Stomach (tissue), 9 donors: ENCODE results near the gene ATRNL1. TPM values are rescaled to one million over a fixed set of nuclear protein-coding genes. Genes with fewer than 3 reads are reported as not detected.

Experiments
- DNase-seq, 2 donors: peaks; one replicate each; pipeline versions ENCODE4 v3.0.0 to v3.0.0-alpha.2; 2013 to 2019
- H3K27ac ChIP-seq, 5 donors: fragments of 200-600 bp in 4 of 5; sonication (generic) in 4 of 5; one replicate each; pipeline ENCODE4 v1.5.1; 2013 to 2019; ENCODE audit warnings: mild to moderate bottlenecking in 1 of 5, moderate library complexity in 1 of 5
- H3K27me3 ChIP-seq, 3 donors: fragments of 200-600 bp; sonication (generic); one replicate each; pipeline ENCODE4 v1.5.1; 2017 to 2019; ENCODE audit warnings: mixed run types in 1 of 3
- H3K36me3 ChIP-seq, 4 donors: fragments of 200-600 bp; sonication (generic); 1 replicate in 3 of 4; 2 replicates in 1 of 4; pipeline ENCODE4 v1.5.1; 2016 to 2019
- H3K4me1 ChIP-seq, 4 donors: fragments of 200-600 bp; sonication (generic); one replicate each; pipeline ENCODE4 v1.5.1; 2016 to 2019
- H3K4me3 ChIP-seq, 4 donors: fragments of 200-600 bp; sonication (generic) in 3 of 4; one replicate each; pipeline ENCODE4 v1.5.1; 2016 to 2019; ENCODE audit warnings: mild to moderate bottlenecking in 1 of 4
- H3K9me3 ChIP-seq, 4 donors: fragments of 200-600 bp; sonication (generic); one replicate each; pipeline ENCODE4 v1.5.1; 2016 to 2019
- EP300 ChIP-seq: sonication (generic); formaldehyde crosslinking; IDR thresholded peaks from one replicate; pipeline ENCODE4 v1.6.1; 2017; ENCODE audit warnings: antibody characterized with exemption
- POLR2A ChIP-seq, 4 donors: fragments of 450-650 bp; IDR thresholded peaks; one replicate each; pipeline ENCODE4 v1.6.1; 2016; ENCODE audit warnings: antibody characterized with exemption in 4 of 4, control low read depth in 2 of 4, mild to moderate bottlenecking in 1 of 4, moderate library complexity in 1 of 4
- POLR2AphosphoS5 ChIP-seq, 3 donors: sonication (generic); formaldehyde crosslinking; IDR thresholded peaks; one replicate each; pipeline ENCODE4 v1.6.1; 2016; ENCODE audit warnings: antibody characterized with exemption in 3 of 3
- WGBS, 5 donors: extraction: QIAGEN DNeasy Blood & Tissue Kit in 3 of 5; methylation state at CpG; one replicate each; pipeline versions ENCODE4 v1.1.5 to v1.1.7; 2013 to 2018; 5-methylcytosine and 5-hydroxymethylcytosine counted together
- intact Hi-C: fragments of 100-400 bp; cut with DNase I; formaldehyde crosslinking; loops from one replicate; pipeline ENCODE4 v1.15.1; 2023; ENCODE audit warnings: low total_unique reads
- polyA plus RNA-seq, 3 donors: library from polyadenylated mRNA; stranded (reverse); fragments of 200-250 nt; gene quantifications; one replicate each; pipeline ENCODE4 v1.2.3, GENCODE V29; 2013
- total RNA-seq, 5 donors: library from RNA; depleted of rRNA; stranded (reverse); fragments of >200 nt; gene quantifications; one replicate each; pipeline versions ENCODE4 v1.1.0 to v1.2.3, GENCODE V29; 2014 to 2016
- TF ChIP-seq, protein P1 (sequence below), 7 experiments: fragments of 450-650 bp in 4 of 7; fragments of 200-600 bp in 3 of 7; sonication (generic) in 3 of 7; IDR thresholded peaks; one replicate each; pipeline ENCODE4 v1.5.1; 2016 to 2019; ENCODE audit warnings: antibody characterized with exemption in 7 of 7, control low read depth in 2 of 7, mild to moderate bottlenecking in 1 of 7
- donor health status: healthy with polysubstance abuse.
- donor health status: Bipolar disorder and iron deficiency.
- donor health status: healthy.

ATRNL1 gene
- total and polyA plus RNA-seq, 8 donors, result 0.12 to 50.7 (median 0.72) TPM; not detected in 1

DNA sequence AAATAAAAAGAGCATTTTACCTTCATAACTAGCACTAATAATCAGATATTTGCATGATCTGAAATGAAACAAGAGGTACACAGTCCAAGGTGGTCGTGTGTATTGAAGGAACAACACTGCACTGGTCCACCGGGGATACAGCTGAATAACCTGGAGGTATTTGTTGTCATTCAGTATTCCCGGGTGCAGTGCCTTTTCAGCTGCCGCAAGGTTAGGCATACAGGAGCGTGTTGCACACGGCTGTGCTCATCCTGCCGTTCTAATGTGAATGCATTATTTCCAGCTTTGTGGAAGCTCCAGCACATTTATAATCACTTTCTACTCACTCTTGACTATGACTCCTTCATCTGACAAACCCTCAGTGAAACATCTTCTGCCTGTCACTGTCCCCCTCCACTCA, 802.0 kb downstream of the ATRNL1 start:
- no peaks in the 10 kb centered on the region for H3K9me3 ChIP-seq
- no peaks in the 10 kb centered on the region for H3K4me1 ChIP-seq
- no peaks in the 10 kb centered on the region for H3K36me3 ChIP-seq
- no peak overlapping the region for H3K27ac ChIP-seq
- no peak for DNase-seq
- intact Hi-C loops, result no loop called here
- no peaks in the 10 kb centered on the region for H3K27me3 ChIP-seq
- WGBS, 5 donors, result 73 to 86% (median 84%) methylated on average over 7 of the region's 7 CpGs
- H3K4me3 ChIP-seq, result no peak overlapping the region
- TF ChIP-seq POLR2AphosphoS5 (IDR thresholded peaks at IDR 0.05) (no peak), EP300 (no peak), POLR2A (IDR thresholded peaks at IDR 0.05) (no peak)
- TF ChIP-seq, protein P1, sequence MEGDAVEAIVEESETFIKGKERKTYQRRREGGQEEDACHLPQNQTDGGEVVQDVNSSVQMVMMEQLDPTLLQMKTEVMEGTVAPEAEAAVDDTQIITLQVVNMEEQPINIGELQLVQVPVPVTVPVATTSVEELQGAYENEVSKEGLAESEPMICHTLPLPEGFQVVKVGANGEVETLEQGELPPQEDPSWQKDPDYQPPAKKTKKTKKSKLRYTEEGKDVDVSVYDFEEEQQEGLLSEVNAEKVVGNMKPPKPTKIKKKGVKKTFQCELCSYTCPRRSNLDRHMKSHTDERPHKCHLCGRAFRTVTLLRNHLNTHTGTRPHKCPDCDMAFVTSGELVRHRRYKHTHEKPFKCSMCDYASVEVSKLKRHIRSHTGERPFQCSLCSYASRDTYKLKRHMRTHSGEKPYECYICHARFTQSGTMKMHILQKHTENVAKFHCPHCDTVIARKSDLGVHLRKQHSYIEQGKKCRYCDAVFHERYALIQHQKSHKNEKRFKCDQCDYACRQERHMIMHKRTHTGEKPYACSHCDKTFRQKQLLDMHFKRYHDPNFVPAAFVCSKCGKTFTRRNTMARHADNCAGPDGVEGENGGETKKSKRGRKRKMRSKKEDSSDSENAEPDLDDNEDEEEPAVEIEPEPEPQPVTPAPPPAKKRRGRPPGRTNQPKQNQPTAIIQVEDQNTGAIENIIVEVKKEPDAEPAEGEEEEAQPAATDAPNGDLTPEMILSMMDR (IDR thresholded peaks at IDR 0.05), result no peak

DNA sequence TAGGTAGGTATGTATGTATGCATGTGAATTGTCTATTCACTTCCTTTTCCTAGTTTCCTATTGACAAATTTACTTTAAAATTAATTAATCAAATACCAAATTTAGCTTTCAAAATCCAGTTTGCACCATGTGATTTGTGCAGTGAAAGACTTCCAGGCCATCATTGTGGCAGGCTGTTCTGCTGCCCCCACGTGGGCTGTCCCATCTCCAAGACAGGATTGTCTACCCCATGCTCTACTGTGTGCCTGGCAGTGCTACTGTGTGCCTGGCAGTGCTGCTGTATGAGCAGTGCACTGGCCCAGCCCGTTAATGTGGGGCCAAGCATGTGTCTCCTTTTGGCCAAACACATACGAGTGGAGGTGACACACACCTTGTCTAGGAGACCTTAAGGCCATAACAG, 805.1 kb downstream of the ATRNL1 start:
- Histone ChIP-seq H3K27me3 (no peaks in the 10 kb centered on the region), H3K4me1 (no peaks in the 10 kb centered on the region), H3K9me3 (no peaks in the 10 kb centered on the region), H3K4me3 (no peak overlapping the region), H3K36me3 (no peaks in the 10 kb centered on the region), H3K27ac (no peak overlapping the region)
- intact Hi-C loops, result no loop called here
- WGBS, 5 donors, result 69 to 73% (median 72%) methylated on average over 3 of the region's 3 CpGs
- no peak for TF ChIP-seq EP300
- TF ChIP-seq POLR2AphosphoS5 (IDR thresholded peaks at IDR 0.05), result no peak
- TF ChIP-seq POLR2A (IDR thresholded peaks at IDR 0.05), result no peak
- TF ChIP-seq, protein P1 (IDR thresholded peaks at IDR 0.05), result no peak
- DNase-seq, result no peak

DNA sequence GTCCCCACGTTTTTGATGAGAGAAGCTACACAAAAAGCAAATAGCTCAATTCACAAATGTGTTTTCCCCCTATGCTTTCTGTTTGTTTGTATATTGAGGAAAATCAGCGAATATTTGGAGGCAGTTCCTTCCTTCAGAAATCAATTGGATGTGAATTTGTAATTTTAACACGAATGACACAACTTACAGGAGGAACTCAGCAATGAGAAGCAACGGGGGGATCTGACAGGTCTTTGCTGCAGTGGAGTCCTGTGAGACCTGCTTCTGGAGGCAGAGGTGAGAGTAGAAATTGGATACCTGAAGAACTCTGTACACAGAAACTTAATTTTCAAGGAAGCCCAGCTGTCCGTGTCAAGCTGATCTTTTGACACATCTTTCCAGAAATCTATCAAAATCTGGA, 809.4 kb downstream of the ATRNL1 start:
- intact Hi-C loops, result no loop called here
- H3K4me1 ChIP-seq, result no peaks in the 10 kb centered on the region
- TF ChIP-seq POLR2A (IDR thresholded peaks at IDR 0.05) (no peak), EP300 (no peak), POLR2AphosphoS5 (IDR thresholded peaks at IDR 0.05) (no peak)
- TF ChIP-seq, protein P1 (IDR thresholded peaks at IDR 0.05), result no peak
- 57 to 76% (median 67%) methylated on average over 5 of the region's 5 CpGs for WGBS, 5 donors
- no peak overlapping the region for H3K4me3 ChIP-seq
- no peak overlapping the region for H3K27ac ChIP-seq
- H3K36me3 ChIP-seq, result no peaks in the 10 kb centered on the region
- H3K9me3 ChIP-seq, result no peaks in the 10 kb centered on the region
- H3K27me3 ChIP-seq, result no peaks in the 10 kb centered on the region
- DNase-seq, result no peak

DNA sequence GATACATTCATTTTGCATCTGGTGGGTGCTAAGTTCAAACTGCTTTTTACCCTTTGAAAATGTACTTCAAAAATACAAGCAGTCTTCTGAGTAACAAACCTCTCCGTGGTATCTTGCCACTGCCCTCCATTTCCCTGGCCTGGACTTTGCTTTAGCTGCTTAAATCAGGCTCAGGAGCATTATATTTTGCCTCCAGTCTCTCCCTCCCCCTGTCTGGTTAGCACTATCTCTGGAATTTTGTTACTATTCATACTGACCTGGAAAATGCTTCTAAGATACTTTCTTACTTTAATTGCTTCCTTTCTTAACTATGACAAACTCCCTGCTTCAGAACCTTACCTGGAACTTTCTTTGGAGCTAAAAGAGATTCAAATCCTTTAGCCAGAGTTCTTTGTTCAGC, 810.0 kb downstream of the ATRNL1 start:
- no peaks in the 10 kb centered on the region for H3K27me3 ChIP-seq
- H3K27ac ChIP-seq, result no peak overlapping the region
- intact Hi-C loops, result no loop called here
- no peak for DNase-seq
- TF ChIP-seq, protein P1 (IDR thresholded peaks at IDR 0.05), result no peak
- TF ChIP-seq EP300 (no peak), POLR2A (IDR thresholded peaks at IDR 0.05) (no peak), POLR2AphosphoS5 (IDR thresholded peaks at IDR 0.05) (no peak)
- WGBS, 5 donors, result 47 to 80% (median 61%) methylated on average over 1 of the region's 1 CpG
- H3K36me3 ChIP-seq, result no peaks in the 10 kb centered on the region
- no peaks in the 10 kb centered on the region for H3K9me3 ChIP-seq
- no peaks in the 10 kb centered on the region for H3K4me1 ChIP-seq
- no peak overlapping the region for H3K4me3 ChIP-seq
